HG03025 (cell line): ENCODE measurements around the gene LEFTY1.
"Not testable (repeated sequence)": the region's sequence is repeated elsewhere in the genome, so short reads cannot be mapped to it uniquely, and the experiment has no call there.

ENCODE experiments used
- ATAC-seq: cut with Tn5 transposase; IDR thresholded peaks from one replicate; pipeline ENCODE4 v1.9.1; 2021; ENCODE audit warnings: mild to moderate bottlenecking, moderate library complexity; ENCODE audit not compliant: unreplicated experiment, low FRiP score

The LEFTY1 gene

GRCh38 chr1:225889743-225890142 is 797 bp upstream of the LEFTY1 start:
- no peak for ATAC-seq

GRCh38 chr1:225888289-225888897 is 553 bp downstream of the LEFTY1 start:
- ATAC-seq, result no peak

- ATAC-seq, result not testable (repeated sequence)
These were observed 1.2 kb downstream of the LEFTY1 start for GRCh38 chr1:225887554-225888288.

- ATAC-seq, result no peak
These were observed 2.0 kb downstream of the LEFTY1 start for GRCh38 chr1:225887030-225887314.

GRCh38 chr1:225886159-225887029 is 2.6 kb downstream of the LEFTY1 start:
- no peak for ATAC-seq

GRCh38 chr1:225885336-225885735 is 3.6 kb downstream of the LEFTY1 start:
- no peak for ATAC-seq

GRCh38 chr1:225883616-225884265 is 5.2 kb downstream of the LEFTY1 start:
- ATAC-seq, result no peak

- peak; percentile 25 for ATAC-seq
These were observed 6.0 kb downstream of the LEFTY1 start for GRCh38 chr1:225882694-225883615.

GRCh38 chr1:225881959-225882693 is 6.8 kb downstream of the LEFTY1 start, which contains the start of gene TMEM63A:
TMEM63A (minus strand) TSS chr1:225882380; CDS start chr1:225877580, 4,800 bp downstream.
- peak; percentile 67 for ATAC-seq

GRCh38 chr1:225881081-225881958 is 7.6 kb downstream of the LEFTY1 start:
- ATAC-seq, result peak; percentile 28

GRCh38 chr1:225880636-225881035 is 8.3 kb downstream of the LEFTY1 start:
- ATAC-seq, result no peak

GRCh38 chr1:225880222-225880588 is 8.7 kb downstream of the LEFTY1 start:
- no peak for ATAC-seq

GRCh38 chr1:225879521-225880221 is 9.3 kb downstream of the LEFTY1 start:
- no peak for ATAC-seq

GRCh38 chr1:225878282-225878681 is 10.7 kb downstream of the LEFTY1 start:
- no peak for ATAC-seq

- ATAC-seq, result no peak
These were observed 11.4 kb downstream of the LEFTY1 start for GRCh38 chr1:225877580-225877979.

- no peak for ATAC-seq
These were observed 11.9 kb downstream of the LEFTY1 start for GRCh38 chr1:225876900-225877510.
